ENCODE data around the gene RPGRIP1L. TPM values are rescaled to one million over a fixed set of nuclear protein-coding genes. Genes with fewer than 3 reads are reported as not detected.

Gene RPGRIP1L
- total and polyA plus RNA-seq, 9 of the 15 experiments (the other 6 are each of a cell fraction or from before 2014, with no cell fraction given) = 3.2 to 7.7 (median 5.8) TPM

DNA sequence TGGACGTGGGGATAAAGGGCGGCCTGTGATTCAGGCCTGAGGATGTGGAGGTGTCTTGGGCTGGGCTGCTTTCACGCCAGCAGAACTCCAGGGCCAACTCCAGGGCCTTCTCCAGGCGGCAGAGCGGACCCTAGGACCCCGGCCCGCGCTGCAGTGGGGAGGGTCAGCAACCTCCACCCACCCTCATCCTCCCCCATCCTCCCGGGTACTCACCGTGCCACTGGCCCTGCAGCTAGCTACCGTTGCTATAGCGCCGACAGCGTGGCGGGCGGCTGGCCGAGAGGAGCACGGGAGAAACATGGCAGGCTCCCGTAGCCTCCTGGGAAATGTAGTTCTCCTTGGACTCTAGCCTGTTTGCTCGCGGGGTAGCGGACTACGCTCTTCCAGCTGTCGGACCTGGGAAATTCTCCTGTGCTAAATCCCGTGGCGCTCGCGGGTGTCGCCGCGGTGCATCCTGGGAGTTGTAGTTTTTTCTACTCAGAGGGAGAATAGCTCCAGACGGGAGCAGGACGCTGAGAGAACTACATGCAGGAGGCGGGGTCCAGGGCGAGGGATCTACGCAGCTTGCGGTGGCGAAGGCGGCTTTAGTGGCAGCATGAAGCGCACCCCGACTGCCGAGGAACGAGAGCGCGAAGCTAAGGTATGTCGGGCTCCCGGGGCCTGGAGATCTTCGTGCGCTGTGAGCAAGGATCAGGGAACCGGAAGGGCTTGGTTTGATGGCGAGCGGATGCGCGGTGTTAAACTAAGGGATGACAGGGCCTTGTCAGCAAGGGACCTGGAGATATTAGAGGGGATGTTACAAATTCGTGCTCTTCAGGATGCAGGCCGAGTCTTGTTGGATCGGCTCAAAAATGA lies at the start of gene RPGRIP1L, which contains the start of gene FTO (continued):
- TF ChIP-seq, protein P1, sequence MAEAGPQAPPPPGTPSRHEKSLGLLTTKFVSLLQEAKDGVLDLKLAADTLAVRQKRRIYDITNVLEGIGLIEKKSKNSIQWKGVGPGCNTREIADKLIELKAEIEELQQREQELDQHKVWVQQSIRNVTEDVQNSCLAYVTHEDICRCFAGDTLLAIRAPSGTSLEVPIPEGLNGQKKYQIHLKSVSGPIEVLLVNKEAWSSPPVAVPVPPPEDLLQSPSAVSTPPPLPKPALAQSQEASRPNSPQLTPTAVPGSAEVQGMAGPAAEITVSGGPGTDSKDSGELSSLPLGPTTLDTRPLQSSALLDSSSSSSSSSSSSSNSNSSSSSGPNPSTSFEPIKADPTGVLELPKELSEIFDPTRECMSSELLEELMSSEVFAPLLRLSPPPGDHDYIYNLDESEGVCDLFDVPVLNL (CRISPR knock-in tag; IDR thresholded peaks at IDR 0.05; ENCODE audit: low read depth) = peak; percentile 60; the same call in 1 of the 2 replicates
- TF ChIP-seq ZNF347 (CRISPR knock-in tag; IDR thresholded peaks at IDR 0.05; ENCODE audit: low read depth) = no peak
- no peak for TF ChIP-seq GATAD2B (IDR thresholded peaks at IDR 0.05; ENCODE audit: borderline replicate concordance)
- TF ChIP-seq SIN3B (IDR thresholded peaks at IDR 0.05; ENCODE audit: low read depth) = 0 out of 2 replicates have a peak, but pooled peaks have one; percentile 22
- TF ChIP-seq ZNF507 (tag; conservative IDR thresholded peaks at IDR 0.05) = no peak
- TF ChIP-seq ZNF316 (IDR thresholded peaks at IDR 0.05) = no peak
- no peak; the same call in 1 of the 2 replicates for TF ChIP-seq SP1 (CRISPR knock-in tag; IDR thresholded peaks at IDR 0.05)
- TF ChIP-seq ZNF780A (CRISPR knock-in tag; IDR thresholded peaks at IDR 0.05) = no peak
- TF ChIP-seq NFE2L1 (tag; IDR thresholded peaks at IDR 0.05; ENCODE audit: borderline replicate concordance, low read depth) = no peak
- TF ChIP-seq DIDO1 (tag; IDR thresholded peaks at IDR 0.05; ENCODE audit: low read depth) = 0 out of 2 replicates have a peak, but pooled peaks have one; percentile 61
- TF ChIP-seq DACH1 (IDR thresholded peaks at IDR 0.05; ENCODE audit: partially characterized antibody) = peak; percentile 52
- peak; percentile 59; the same call in 1 of the 2 replicates for TF ChIP-seq ZNF589 (CRISPR knock-in tag; IDR thresholded peaks at IDR 0.05; ENCODE audit: low read depth)
- TF ChIP-seq, protein P2, sequence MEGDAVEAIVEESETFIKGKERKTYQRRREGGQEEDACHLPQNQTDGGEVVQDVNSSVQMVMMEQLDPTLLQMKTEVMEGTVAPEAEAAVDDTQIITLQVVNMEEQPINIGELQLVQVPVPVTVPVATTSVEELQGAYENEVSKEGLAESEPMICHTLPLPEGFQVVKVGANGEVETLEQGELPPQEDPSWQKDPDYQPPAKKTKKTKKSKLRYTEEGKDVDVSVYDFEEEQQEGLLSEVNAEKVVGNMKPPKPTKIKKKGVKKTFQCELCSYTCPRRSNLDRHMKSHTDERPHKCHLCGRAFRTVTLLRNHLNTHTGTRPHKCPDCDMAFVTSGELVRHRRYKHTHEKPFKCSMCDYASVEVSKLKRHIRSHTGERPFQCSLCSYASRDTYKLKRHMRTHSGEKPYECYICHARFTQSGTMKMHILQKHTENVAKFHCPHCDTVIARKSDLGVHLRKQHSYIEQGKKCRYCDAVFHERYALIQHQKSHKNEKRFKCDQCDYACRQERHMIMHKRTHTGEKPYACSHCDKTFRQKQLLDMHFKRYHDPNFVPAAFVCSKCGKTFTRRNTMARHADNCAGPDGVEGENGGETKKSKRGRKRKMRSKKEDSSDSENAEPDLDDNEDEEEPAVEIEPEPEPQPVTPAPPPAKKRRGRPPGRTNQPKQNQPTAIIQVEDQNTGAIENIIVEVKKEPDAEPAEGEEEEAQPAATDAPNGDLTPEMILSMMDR (IDR thresholded peaks at IDR 0.05 in 2 of 3, conservative IDR thresholded peaks at IDR 0.05 in 1 of 3; ENCODE audit: insufficient read depth in 2 of 3, low read depth in 1 of 3, low read length in 3 of 3) = peak in 1 of 3 experiments; percentile 17; a peak in 1 of 6 replicates
